Peyer's patch (tissue), 4 donors: ENCODE results near the gene ARCN1.

Experiments used
- CTCF ChIP-seq, 6 experiments: fragments of 450-650 bp in 4 of 6; fragments of 200-600 bp in 2 of 6; sonication (generic) in 1 of 6; IDR thresholded peaks; one replicate each; pipeline ENCODE4 v1.5.1; 2017 to 2019; ENCODE audit warnings: antibody characterized with exemption in 6 of 6, mild to moderate bottlenecking in 3 of 6, moderate library complexity in 1 of 6
- POLR2A ChIP-seq, 2 donors: fragments of 450-650 bp; IDR thresholded peaks; one replicate each; pipeline ENCODE4 v1.5.1; 2017; ENCODE audit warnings: antibody characterized with exemption in 2 of 2, mild to moderate bottlenecking in 2 of 2, moderate library complexity in 2 of 2

GRCh38 chr11:118620529-118621070 is 48.4 kb downstream of the ARCN1 start:
- TF ChIP-seq CTCF (IDR thresholded peaks at IDR 0.05) = no peak
- no peak for TF ChIP-seq POLR2A (IDR thresholded peaks at IDR 0.05)
